Ovary (tissue), 3 donors: ENCODE results near the gene AGBL4.

Experiments
- CTCF ChIP-seq, 3 donors: fragments of 450-650 bp in 2 of 3; fragments of 200-600 bp in 1 of 3; IDR thresholded peaks; one replicate each; pipeline versions ENCODE4 v1.5.1 to v1.8.0; 2016 to 2022; ENCODE audit warnings: antibody characterized with exemption in 3 of 3, mild to moderate bottlenecking in 1 of 3
- EP300 ChIP-seq: sonication (generic); formaldehyde crosslinking; IDR thresholded peaks from one replicate; pipeline ENCODE4 v1.6.1; 2017; ENCODE audit warnings: antibody characterized with exemption
- POLR2A ChIP-seq: fragments of 450-650 bp; IDR thresholded peaks from one replicate; pipeline ENCODE4 v1.6.1; 2017; ENCODE audit warnings: antibody characterized with exemption, mild to moderate bottlenecking, moderate library complexity
- donor health status: DM: no; HTN: no; CAD: no.

GRCh38 chr1:49050041-49050440, 973.7 kb downstream of the AGBL4 start:
- TF ChIP-seq CTCF (IDR thresholded peaks at IDR 0.05) (no peak), EP300 (no peak), POLR2A (no peak)
